PC-3 (cell line): ENCODE measurements around the gene NUFIP1. TPM values are rescaled to one million over a fixed set of nuclear protein-coding genes. Genes with fewer than 3 reads are reported as not detected.

Experiments used
- ATAC-seq: fragments of 200-7000 bp; cut with Tn5 transposase; 2 replicates; pipeline ENCODE4 v1.9.1; 2020; ENCODE audit warnings: mild to moderate bottlenecking, moderate library complexity
- BruUV-seq: library from RNA; stranded (reverse); fragments of 400-500 nt; replicated peaks from 2 replicates; lab custom pipeline; 2021; lab: Mats Ljungman, UMichigan
- CTCF ChIA-PET: fragments of 300-600 bp; sonication (Branson Sonifier 250); formaldehyde crosslinking; loops from one replicate; lab custom pipeline; 2022; ENCODE audit warnings: antibody characterized with exemption; lab: Charles Lee
- POLR2A ChIA-PET: fragments of 300-600 bp; sonication (Branson Sonifier 250); formaldehyde crosslinking; loops from one replicate; lab custom pipeline; 2022; ENCODE audit warnings: antibody characterized with exemption; ENCODE audit not compliant: unreplicated experiment; lab: Charles Lee
- DNase-seq: peaks from one replicate; pipeline ENCODE4 v3.0.0-alpha.2; 2015
- H2AFZ ChIP-seq: fragments of 300-600 bp; sonication (generic); 2 replicates; pipeline ENCODE4 v1.6.0; 2016; ENCODE audit warnings: antibody characterized with exemption, low read length
- H3F3A ChIP-seq: fragments of 300-600 bp; sonication (generic); one replicate; pipeline ENCODE4 v1.6.0; 2017; ENCODE audit warnings: antibody characterized with exemption, low read length, control low read depth, mild to moderate bottlenecking; ENCODE audit not compliant: unreplicated experiment
- H3K27ac ChIP-seq: fragments of 300-600 bp; sonication (generic); 2 replicates; pipeline ENCODE4 v1.5.1; 2016; ENCODE audit warnings: mild to moderate bottlenecking, low read length
- H3K27me3 ChIP-seq: fragments of 300-600 bp; sonication (generic); 2 replicates; pipeline ENCODE4 v1.6.1; 2016; ENCODE audit warnings: low read length, mixed read lengths
- H3K36me3 ChIP-seq: fragments of 300-600 bp; sonication (generic); 2 replicates; pipeline ENCODE4 v1.6.1; 2016; ENCODE audit warnings: low read depth, mixed run types, low read length, mixed read lengths
- H3K4me1 ChIP-seq: fragments of 300-600 bp; sonication (generic); 2 replicates; pipeline ENCODE4 v1.5.1; 2016; ENCODE audit warnings: low read length; ENCODE audit not compliant: insufficient read depth
- H3K4me2 ChIP-seq: fragments of 300-600 bp; sonication (generic); 2 replicates; pipeline ENCODE4 v1.6.0; 2016; ENCODE audit warnings: low read length
- H3K4me3 ChIP-seq: fragments of 300-600 bp; sonication (generic); 2 replicates; pipeline ENCODE4 v1.5.1; 2016; ENCODE audit warnings: mild to moderate bottlenecking, low read length, mixed read lengths
- H3K79me2 ChIP-seq: fragments of 300-600 bp; sonication (generic); 2 replicates; pipeline ENCODE4 v1.6.1; 2017; ENCODE audit warnings: low read length, mixed read lengths
- H3K9ac ChIP-seq: fragments of 300-600 bp; sonication (generic); 2 replicates; pipeline ENCODE4 v1.6.0; 2016; ENCODE audit warnings: mild to moderate bottlenecking, low read length
- H3K9me2 ChIP-seq: fragments of 300-600 bp; sonication (generic); replicated peaks from 2 replicates; pipeline ENCODE4 v1.6.1; 2016; ENCODE audit warnings: mixed run types, low read length, mixed read lengths
- H3K9me3 ChIP-seq: fragments of 300-600 bp; sonication (generic); 2 replicates; pipeline ENCODE4 v1.6.1; 2016; ENCODE audit warnings: low read length, mixed read lengths
- H4K20me1 ChIP-seq: fragments of 300-600 bp; sonication (generic); 2 replicates; pipeline ENCODE4 v1.6.1; 2016; ENCODE audit warnings: low read length, mixed read lengths
- EZH2 ChIP-seq: fragments of 300-600 bp; sonication (generic); IDR thresholded peaks from one replicate; pipeline ENCODE4 v1.6.1; 2017; ENCODE audit warnings: antibody characterized with exemption, mild to moderate bottlenecking, low read length; ENCODE audit not compliant: unreplicated experiment
- EZH2phosphoT487 ChIP-seq: fragments of 300-600 bp; sonication (generic); IDR thresholded peaks from 2 replicates; pipeline ENCODE4 v1.6.1; 2018; ENCODE audit warnings: mild to moderate bottlenecking, antibody characterized with exemption, low read length, borderline replicate concordance
- intact Hi-C: fragments of 100-400 bp; cut with micrococcal nuclease; formaldehyde crosslinking; loops from 2 replicates; pipeline ENCODE4 v1.9.0; 2023
- total RNA-seq: library from RNA; depleted of rRNA; stranded (reverse); fragments of >200 nt; gene quantifications from 2 replicates; pipeline ENCODE4 v1.2.3, GENCODE V29; 2014
- TF ChIP-seq, protein P1 (sequence below): fragments of 300-600 bp; sonication (generic); conservative IDR thresholded peaks from 2 replicates; pipeline ENCODE4 v1.5.1; 2017; ENCODE audit warnings: antibody characterized with exemption, low read depth, mild to moderate bottlenecking, low read length

NUFIP1 gene
- total RNA-seq, 1 experiment from 2014 or later = 4.0 TPM

DNA sequence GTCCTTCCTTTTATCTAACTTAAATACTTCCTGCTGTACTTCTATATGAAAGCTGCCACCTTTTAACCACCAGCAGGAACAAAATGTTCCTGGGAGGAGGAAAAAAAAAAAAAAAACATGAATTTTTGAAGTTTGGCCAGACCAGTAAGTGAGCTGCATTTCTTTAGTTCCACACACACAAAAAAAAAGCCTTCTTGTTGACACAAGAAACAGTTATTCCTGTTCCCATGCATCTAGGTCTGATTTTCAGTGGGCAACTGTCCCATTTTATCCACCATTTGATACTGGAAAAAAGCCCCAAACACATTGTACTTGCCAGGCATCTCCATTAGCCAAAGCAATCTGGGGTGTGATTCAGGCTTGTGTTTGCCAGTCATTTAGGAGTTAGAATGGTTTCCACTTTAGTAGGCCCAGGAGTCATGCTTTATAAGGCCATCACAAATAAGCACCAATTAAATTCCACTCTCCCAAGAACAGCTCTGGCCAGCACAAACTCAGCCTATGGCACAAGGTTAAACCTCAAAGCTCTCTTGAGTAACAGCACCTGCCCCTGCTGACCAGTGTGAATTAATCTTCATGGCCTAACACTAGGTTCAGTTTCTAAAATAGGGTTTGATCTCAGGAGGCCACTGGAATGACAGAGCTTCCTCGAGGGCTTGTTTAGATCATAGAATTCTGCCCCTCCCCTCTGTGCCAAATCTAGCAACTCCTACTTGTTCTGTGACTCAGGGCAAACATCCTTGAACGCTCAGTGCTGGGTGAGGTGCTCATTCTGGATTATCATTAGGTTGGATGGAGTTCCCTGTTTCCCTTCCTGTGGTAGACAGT, 67.1 kb downstream of the NUFIP1 start:
- H3K36me3 ChIP-seq = no peaks in the 10 kb centered on the region
- ATAC-seq = peak; percentile 65
- H2AFZ ChIP-seq = peak overlapping the region; percentile 35
- no peaks in the 10 kb centered on the region for H3K9me3 ChIP-seq
- no peaks in the 10 kb centered on the region for H4K20me1 ChIP-seq
- TF ChIP-seq, protein P1, sequence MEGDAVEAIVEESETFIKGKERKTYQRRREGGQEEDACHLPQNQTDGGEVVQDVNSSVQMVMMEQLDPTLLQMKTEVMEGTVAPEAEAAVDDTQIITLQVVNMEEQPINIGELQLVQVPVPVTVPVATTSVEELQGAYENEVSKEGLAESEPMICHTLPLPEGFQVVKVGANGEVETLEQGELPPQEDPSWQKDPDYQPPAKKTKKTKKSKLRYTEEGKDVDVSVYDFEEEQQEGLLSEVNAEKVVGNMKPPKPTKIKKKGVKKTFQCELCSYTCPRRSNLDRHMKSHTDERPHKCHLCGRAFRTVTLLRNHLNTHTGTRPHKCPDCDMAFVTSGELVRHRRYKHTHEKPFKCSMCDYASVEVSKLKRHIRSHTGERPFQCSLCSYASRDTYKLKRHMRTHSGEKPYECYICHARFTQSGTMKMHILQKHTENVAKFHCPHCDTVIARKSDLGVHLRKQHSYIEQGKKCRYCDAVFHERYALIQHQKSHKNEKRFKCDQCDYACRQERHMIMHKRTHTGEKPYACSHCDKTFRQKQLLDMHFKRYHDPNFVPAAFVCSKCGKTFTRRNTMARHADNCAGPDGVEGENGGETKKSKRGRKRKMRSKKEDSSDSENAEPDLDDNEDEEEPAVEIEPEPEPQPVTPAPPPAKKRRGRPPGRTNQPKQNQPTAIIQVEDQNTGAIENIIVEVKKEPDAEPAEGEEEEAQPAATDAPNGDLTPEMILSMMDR = no peak
- TF ChIP-seq EZH2phosphoT487 (no peak), EZH2 (no peak)
- no peak overlapping the region for H3K4me3 ChIP-seq
- intact Hi-C loops = loop anchor here (1.0 kb wide), 1 partner anchor 212 kb away; no protein-coding TSS in a partner anchor
- no peaks in the 10 kb centered on the region for H3K79me2 ChIP-seq
- H3F3A ChIP-seq = no peaks in the 10 kb centered on the region
- H3K9me2 ChIP-seq = no peaks in the 10 kb centered on the region
- peaks cover 27% of the 10 kb centered on the region for H3K4me1 ChIP-seq
- peak; percentile 91 for DNase-seq
- BruUV-seq = TSS peak; percentile 45
- H3K9ac ChIP-seq = peak overlapping the region; percentile 41; the same call in 1 of the 2 replicates
- peak overlapping the region; percentile 55 for H3K4me2 ChIP-seq
- no peaks in the 10 kb centered on the region for H3K27me3 ChIP-seq
- ChIA-PET CTCF (interaction anchor here (0.6 to 0.7 kb wide), 2 partner anchors 11 to 351 kb away, joined by 3 read pairs; no protein-coding TSS in a partner anchor), POLR2A (interaction anchor here (0.6 to 0.7 kb wide), 2 partner anchors 399 to 404 kb away, joined by 3 to 5 read pairs; no protein-coding TSS in a partner anchor)
- peak overlapping the region; percentile 91 for H3K27ac ChIP-seq

DNA sequence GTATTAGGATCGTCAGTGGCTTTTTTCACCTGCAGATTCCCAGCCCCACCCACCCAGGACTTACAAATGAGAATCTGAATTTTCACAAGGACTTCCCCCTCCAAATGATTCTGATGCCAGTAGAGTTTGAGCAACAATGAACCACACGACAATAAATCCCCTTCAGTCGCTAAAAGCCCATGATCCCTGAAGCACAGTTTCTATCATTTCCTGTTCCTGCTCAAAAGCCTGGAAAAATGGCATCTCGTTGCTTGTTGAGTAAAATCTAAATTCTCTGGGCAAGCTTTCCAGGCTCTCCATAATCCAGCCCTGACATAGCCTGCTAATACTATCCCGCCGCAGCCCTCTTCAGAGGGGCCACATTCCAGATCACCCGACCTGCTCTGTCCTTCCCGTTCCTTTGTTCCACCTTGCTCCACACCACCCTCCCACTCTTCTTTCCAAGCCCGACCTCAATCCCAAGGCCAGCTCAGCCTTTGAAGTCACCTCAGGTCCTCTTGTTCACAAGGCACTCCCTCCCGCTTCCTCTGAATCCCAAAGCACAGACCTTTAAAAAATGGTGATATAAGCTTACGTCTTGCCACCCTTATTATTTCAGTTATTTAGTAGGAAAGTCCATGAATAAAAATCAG, 67.9 kb downstream of the NUFIP1 start:
- Histone ChIP-seq H3K9me2 (no peaks in the 10 kb centered on the region), H3K36me3 (no peaks in the 10 kb centered on the region), H3K9me3 (no peaks in the 10 kb centered on the region), H3F3A (no peaks in the 10 kb centered on the region), H3K9ac (peak overlapping the region; percentile 41; the same call in 1 of the 2 replicates), H3K27me3 (no peaks in the 10 kb centered on the region), H3K27ac (peak overlapping the region; percentile 91), H3K4me1 (peaks cover 28% of the 10 kb centered on the region), H3K4me2 (0 out of 2 replicates have a peak overlapping the region, but pooled peaks have one; percentile 55), H4K20me1 (no peaks in the 10 kb centered on the region), H2AFZ (no peak overlapping the region), H3K79me2 (no peaks in the 10 kb centered on the region), H3K4me3 (no peak overlapping the region)
- ChIA-PET POLR2A (no interaction called here), CTCF (interaction anchor here (0.6 kb wide), 1 partner anchor 350 kb away, joined by 3 read pairs; no protein-coding TSS in a partner anchor)
- DNase-seq (no peak), ATAC-seq (no peak)
- intact Hi-C loops = no loop called here
- BruUV-seq = no TSS peak
- TF ChIP-seq EZH2phosphoT487 = no peak
- TF ChIP-seq, protein P1 = no peak
- TF ChIP-seq EZH2 = no peak
